ENCODE measurements around the gene MAP3K10.
A peak's percentile ranks its signal among the peaks of the same experiment; 100 is the strongest.

MAP3K10 gene

DNA sequence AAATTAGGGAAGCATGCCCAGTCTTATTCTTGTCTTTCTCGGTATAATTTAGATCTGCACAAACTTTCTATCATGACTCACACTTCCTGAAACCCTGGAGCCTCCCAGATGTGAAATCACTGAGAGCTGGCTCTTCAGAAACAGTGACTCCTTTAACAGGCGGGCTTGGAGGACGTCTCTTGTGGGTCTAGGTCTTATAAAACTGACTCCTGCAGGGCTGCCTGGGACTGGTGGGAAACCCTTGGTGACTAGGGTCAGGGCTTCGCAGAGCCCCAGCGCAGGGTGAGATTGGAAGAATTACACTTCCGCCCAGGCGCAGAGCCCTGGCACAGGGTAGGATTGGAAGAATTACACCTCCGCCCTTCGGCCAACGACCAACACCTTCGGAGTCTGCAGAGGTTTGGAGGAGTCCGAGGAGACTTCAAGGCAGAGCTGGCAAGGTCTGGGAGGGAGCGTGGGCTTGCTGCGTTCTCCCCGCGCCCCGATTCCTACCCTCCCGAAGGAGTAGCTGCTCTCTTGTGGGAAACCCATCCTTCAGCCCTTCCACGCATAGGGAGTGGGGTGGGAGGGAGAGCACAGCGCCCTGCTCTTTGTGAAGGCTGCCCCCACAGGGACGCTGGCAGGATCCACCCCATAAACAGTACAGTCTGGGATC, 43.4 kb upstream of the MAP3K10 start:
- in situ Hi-C loops (cut with MboI; ENCODE audit: low pct_unique_long_range_greater_than_20kb, low sequenced_read_pairs, unreplicated experiment) = no loop called here
- no peak for DNase-seq (ENCODE audit: low spot score)
- TF ChIP-seq, protein P1, sequence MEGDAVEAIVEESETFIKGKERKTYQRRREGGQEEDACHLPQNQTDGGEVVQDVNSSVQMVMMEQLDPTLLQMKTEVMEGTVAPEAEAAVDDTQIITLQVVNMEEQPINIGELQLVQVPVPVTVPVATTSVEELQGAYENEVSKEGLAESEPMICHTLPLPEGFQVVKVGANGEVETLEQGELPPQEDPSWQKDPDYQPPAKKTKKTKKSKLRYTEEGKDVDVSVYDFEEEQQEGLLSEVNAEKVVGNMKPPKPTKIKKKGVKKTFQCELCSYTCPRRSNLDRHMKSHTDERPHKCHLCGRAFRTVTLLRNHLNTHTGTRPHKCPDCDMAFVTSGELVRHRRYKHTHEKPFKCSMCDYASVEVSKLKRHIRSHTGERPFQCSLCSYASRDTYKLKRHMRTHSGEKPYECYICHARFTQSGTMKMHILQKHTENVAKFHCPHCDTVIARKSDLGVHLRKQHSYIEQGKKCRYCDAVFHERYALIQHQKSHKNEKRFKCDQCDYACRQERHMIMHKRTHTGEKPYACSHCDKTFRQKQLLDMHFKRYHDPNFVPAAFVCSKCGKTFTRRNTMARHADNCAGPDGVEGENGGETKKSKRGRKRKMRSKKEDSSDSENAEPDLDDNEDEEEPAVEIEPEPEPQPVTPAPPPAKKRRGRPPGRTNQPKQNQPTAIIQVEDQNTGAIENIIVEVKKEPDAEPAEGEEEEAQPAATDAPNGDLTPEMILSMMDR (IDR thresholded peaks at IDR 0.05; ENCODE audit: extremely low read depth, insufficient read depth, missing control alignments) = no peak

DNA sequence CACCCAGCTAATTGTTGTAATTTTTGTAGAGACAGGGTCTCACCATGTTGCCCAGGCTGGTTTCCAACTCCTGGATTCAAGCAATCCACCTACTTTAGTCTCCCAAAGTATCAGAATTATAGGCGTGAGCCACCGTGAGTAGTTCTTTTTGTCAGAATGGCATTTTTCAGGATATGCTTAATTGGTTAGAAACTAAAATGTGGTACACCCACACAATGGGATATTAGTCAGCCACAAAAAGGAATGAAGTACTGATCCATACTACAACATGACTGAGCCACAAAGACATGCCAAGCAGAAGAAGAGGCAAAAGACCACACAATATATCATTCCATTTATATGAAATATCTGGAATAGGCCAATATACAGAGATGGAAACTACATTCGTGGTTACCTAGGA, 41.7 kb upstream of the MAP3K10 start:
- in situ Hi-C loops (cut with MboI; ENCODE audit: low pct_unique_long_range_greater_than_20kb, low sequenced_read_pairs, unreplicated experiment) = no loop called here
- TF ChIP-seq, protein P1 (IDR thresholded peaks at IDR 0.05; ENCODE audit: extremely low read depth, insufficient read depth, missing control alignments) = no peak
- DNase-seq (ENCODE audit: low spot score) = no peak

DNA sequence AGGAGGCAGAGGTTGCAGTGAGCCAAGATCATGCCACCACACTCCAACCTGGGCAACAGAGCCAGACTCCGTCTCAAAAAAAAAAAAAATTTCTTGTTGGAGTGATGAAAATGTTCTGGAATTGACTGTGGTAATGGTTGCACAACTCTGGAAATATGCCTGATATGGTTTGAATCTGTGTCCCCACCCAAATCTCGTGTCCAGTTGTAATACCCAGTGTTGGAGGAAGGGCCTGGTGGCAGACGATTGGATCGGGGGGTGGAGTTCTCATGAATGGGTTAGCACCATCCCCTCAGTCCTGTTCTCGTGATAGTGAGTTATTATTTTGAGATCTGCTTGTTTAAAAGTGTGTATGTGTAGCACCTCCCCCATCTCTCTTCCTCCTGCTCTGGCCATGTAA, 41.1 kb upstream of the MAP3K10 start:
- TF ChIP-seq, protein P1 (IDR thresholded peaks at IDR 0.05; ENCODE audit: extremely low read depth, insufficient read depth, missing control alignments) = no peak
- no peak for DNase-seq (ENCODE audit: low spot score)
- in situ Hi-C loops (cut with MboI; ENCODE audit: low pct_unique_long_range_greater_than_20kb, low sequenced_read_pairs, unreplicated experiment) = no loop called here

DNA sequence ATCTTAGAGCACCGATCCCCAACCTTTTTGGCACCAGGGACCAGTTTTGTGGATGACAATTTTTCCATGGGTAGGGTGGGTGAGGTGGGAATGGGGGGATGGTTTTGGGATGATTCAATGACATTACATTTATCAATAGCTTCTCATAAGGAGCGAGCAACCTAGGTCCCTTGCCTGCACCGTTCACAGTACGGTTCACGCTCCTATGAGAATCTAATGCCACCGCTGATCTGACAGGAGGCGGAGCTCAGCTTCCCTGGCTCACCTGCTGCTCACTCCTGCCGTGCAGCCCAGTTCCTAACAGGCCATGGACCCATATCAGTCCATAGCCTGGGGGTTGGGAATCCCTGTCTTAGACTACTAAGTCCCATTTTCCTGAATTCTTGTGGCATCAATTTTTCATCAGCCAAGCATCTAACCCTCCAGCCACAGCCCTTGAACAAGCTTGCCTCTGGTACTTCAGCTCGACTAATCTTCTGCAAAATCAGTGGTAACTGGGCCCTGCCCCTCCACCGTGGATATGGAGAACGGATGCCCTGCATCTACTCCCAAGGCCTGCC, 37.0 kb upstream of the MAP3K10 start:
- TF ChIP-seq, protein P1 (IDR thresholded peaks at IDR 0.05; ENCODE audit: extremely low read depth, insufficient read depth, missing control alignments) = no peak
- in situ Hi-C loops (cut with MboI; ENCODE audit: low pct_unique_long_range_greater_than_20kb, low sequenced_read_pairs, unreplicated experiment) = no loop called here
- no peak for DNase-seq (ENCODE audit: low spot score)

DNA sequence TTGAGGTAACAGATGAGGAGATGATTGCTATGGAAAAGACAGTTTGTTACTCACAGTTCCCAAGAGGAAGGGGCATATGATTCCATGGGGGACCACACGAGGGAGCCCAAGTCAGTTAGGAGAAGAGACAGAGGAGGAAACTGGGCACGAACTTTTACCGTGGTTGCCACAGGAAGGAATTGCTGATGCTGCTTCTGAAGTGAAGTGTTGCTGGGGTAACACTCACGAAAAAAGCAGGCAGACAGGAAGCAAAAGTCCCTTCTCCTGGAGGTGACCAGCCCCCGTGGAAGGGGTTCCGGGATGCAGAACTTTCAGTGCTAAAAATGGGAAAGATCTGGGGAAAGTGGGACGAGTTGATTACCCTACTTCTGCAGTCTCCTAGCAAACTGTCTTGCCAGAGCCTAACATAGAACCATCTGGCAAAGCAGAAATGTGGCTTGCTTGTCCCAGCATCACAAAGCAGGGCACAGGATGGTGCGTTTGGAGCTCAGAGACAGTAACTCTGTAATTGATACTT, 35.4 kb upstream of the MAP3K10 start:
- DNase-seq (ENCODE audit: low spot score) = no peak
- in situ Hi-C loops (cut with MboI; ENCODE audit: low pct_unique_long_range_greater_than_20kb, low sequenced_read_pairs, unreplicated experiment) = no loop called here
- TF ChIP-seq, protein P1 (IDR thresholded peaks at IDR 0.05; ENCODE audit: extremely low read depth, insufficient read depth, missing control alignments) = peak; percentile 27

DNA sequence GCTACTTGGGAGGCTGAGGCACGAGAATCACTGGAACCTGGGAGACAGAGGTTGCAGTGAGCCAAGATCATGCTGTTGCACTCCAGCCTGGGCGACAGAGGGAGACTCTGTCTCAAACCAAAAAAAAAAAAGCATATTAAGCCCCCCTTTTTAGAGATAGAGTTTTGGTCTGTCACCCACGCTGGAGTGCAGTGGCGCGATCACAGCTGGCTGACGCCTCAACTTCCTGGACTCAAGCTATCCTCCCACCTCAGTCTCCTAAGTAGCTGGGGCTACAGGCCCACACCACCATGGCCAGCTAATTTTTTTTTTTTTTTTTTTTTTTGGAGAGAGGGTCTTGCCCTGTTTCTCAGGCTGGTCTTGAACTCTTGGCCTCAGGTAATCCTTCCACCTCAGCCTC, 34.2 kb upstream of the MAP3K10 start:
- DNase-seq (ENCODE audit: low spot score) = no peak
- in situ Hi-C loops (cut with MboI; ENCODE audit: low pct_unique_long_range_greater_than_20kb, low sequenced_read_pairs, unreplicated experiment) = no loop called here
- TF ChIP-seq, protein P1 (IDR thresholded peaks at IDR 0.05; ENCODE audit: extremely low read depth, insufficient read depth, missing control alignments) = no peak
